Stomach smooth muscle (tissue), 2 donors: ENCODE measurements around the gene RTN4.

Experiments
- H3K27ac ChIP-seq: one replicate; pipeline ENCODE4 v1.7.0; 2013; ENCODE audit warnings: mild to moderate bottlenecking, low read length, inconsistent platforms
- H3K27me3 ChIP-seq, 2 donors: one replicate each; pipeline ENCODE4 v1.7.0; 2013; ENCODE audit warnings: low read length in 2 of 2; ENCODE audit not compliant: insufficient read depth in 2 of 2, control insufficient read depth in 1 of 2
- H3K36me3 ChIP-seq, 2 donors: one replicate each; pipeline ENCODE4 v1.7.0; 2013; ENCODE audit warnings: low read length in 2 of 2; ENCODE audit not compliant: control insufficient read depth in 2 of 2, insufficient read depth in 2 of 2
- H3K4me1 ChIP-seq: one replicate; pipeline ENCODE4 v1.7.0; 2013; ENCODE audit warnings: low read length; ENCODE audit not compliant: control insufficient read depth, insufficient read depth
- H3K4me3 ChIP-seq, 2 donors: one replicate each; pipeline ENCODE4 v1.7.0; 2013; ENCODE audit warnings: low read length in 2 of 2
- H3K9ac ChIP-seq, 2 donors: one replicate each; pipeline ENCODE4 v1.7.0; 2013; ENCODE audit warnings: low read length in 2 of 2, mild to moderate bottlenecking in 1 of 2
- H3K9me3 ChIP-seq, 2 donors: one replicate each; pipeline ENCODE4 v1.7.0; 2013; ENCODE audit warnings: low read length in 2 of 2; ENCODE audit not compliant: control insufficient read depth in 2 of 2
- donor health status: healthy.
- donor health status: Pancreatic carcinoma.

Gene RTN4

GRCh38 chr2:54983345-54984220 is 66.7 kb downstream of the RTN4 start:
- Histone ChIP-seq H3K9me3 (no peaks in the 10 kb centered on the region), H3K27me3 (no peaks in the 10 kb centered on the region), H3K36me3 (peaks cover 0 to 2% of the 10 kb centered on the region in 2 donors), H3K27ac (no peak overlapping the region), H3K4me1 (peaks cover 10% of the 10 kb centered on the region), H3K9ac (no peak overlapping the region), H3K4me3 (peak overlapping the region in 1 of 2 donors; percentile 14)

DNA sequence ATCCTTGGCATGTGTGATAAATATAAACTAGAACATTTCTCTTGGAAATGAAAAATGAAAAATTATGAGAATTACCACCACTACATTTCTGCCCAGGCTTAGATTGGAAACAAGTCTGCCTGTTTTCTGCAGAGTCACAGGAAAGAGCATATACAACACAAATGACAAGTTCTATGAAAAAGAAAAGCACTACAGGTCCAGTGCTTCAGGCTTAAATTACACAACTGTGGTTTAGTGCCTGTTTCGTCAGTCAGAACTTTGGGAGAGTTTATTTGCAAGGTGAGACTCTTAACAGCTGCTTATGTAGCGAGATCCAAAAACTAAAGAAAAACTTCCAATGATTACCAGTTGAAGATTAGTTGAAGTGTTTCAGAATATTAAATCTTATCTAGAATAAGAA is 68.9 kb downstream of the RTN4 start:
- no peak overlapping the region for H3K9ac ChIP-seq
- no peaks in the 10 kb centered on the region for H3K9me3 ChIP-seq
- no peaks in the 10 kb centered on the region for H3K27me3 ChIP-seq
- peaks cover 0 to 2% of the 10 kb centered on the region in 2 donors for H3K36me3 ChIP-seq
- peaks cover 16% of the 10 kb centered on the region for H3K4me1 ChIP-seq
- H3K27ac ChIP-seq = no peak overlapping the region
- H3K4me3 ChIP-seq = no peak overlapping the region

DNA sequence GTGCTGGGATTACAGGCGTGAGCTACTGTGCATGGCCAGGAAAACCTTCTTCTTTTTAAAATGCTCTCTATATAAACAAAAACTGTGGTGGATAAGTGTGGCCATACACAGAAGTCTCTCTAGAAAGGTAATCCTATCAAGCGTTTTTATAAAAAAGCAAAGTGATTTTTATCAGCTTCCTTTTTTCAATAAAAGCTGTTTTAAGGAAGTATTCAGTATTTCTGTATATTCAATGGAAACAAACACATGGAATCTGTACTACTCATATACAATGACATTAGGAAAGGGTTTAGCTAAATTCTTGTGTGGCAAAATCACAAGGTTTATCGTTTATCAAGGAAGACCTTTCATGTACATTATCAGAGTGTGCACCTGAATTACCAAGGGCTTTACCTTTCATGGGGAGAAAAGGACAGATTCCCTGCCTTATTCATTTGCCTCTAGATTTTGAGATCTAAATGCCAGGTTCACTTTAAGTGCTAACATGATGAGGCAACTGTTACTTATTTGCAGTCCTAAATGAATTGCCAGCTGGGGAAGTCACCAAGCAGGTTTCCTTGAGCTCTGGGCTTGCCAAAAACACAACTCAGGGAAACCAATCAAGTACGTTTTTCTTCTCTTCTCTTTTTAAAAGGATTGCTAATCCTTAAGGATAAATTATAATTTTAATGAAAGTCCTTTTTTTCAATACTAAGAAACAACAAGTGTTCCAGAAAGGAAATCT is 70.8 kb downstream of the RTN4 start:
- Histone ChIP-seq H3K4me1 (peaks cover 16% of the 10 kb centered on the region), H3K27ac (no peak overlapping the region), H3K36me3 (peaks cover 0 to 2% of the 10 kb centered on the region in 2 donors), H3K9me3 (no peaks in the 10 kb centered on the region), H3K9ac (no peak overlapping the region), H3K4me3 (no peak overlapping the region), H3K27me3 (no peaks in the 10 kb centered on the region)

GRCh38 chr2:54977149-54977548 is 73.1 kb downstream of the RTN4 start:
- peaks cover 13% of the 10 kb centered on the region for H3K4me1 ChIP-seq
- peak overlapping the region; percentile 4 for H3K27ac ChIP-seq

DNA sequence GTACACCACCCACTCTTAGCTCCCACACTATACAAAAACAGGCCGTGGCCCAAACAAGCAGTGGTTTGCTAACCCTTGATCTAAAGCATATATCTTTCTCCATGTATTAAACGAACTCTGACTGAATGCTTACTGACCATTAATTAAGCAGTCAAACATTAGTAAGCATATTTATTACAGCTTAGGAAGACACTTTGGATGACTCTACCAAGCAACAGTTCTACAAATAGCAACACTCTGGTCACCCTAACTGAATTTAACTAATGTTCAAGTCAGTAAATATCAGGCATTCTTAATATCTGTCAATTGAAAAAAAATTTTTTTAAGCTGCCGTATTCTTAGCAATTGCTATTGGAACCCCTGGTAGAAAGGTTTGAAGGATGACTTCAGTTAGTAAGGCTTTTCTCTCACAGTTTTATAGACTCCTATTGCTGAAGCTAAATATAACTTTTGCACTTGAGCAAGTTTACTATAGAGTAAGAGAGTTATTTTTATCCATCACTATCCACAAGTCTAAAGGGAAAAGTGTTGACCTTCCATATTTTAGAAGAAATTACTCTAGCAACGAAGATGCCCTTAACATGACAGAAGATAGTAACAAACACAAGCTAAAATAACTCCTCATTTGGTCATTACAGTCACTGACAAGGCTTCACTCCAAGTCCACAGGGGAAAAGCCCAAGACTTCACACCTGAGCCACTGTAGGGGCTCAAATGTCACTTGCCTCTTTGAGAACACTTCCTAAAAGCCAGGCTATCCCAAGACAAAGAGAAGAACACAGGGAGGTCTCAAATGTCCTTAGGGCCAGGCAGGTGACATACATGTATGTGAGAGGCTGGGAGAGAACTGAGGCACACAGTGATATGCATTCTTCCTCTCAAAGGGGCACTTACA is 74.4 kb downstream of the RTN4 start:
- no peaks in the 10 kb centered on the region for H3K27me3 ChIP-seq
- H3K9me3 ChIP-seq = no peaks in the 10 kb centered on the region
- peaks cover 0 to 8% of the 10 kb centered on the region in 2 donors for H3K36me3 ChIP-seq
- H3K4me3 ChIP-seq = peak overlapping the region; percentile 7 to 35
- no peak overlapping the region for H3K9ac ChIP-seq
- H3K27ac ChIP-seq = no peak overlapping the region
- peaks cover 13% of the 10 kb centered on the region for H3K4me1 ChIP-seq

More at GRCh38 chr2:54977149-54977548, 73.1 kb downstream of the RTN4 start:
- H3K36me3 ChIP-seq = peaks cover 0 to 6% of the 10 kb centered on the region in 2 donors
- no peak overlapping the region for H3K4me3 ChIP-seq
- no peaks in the 10 kb centered on the region for H3K27me3 ChIP-seq
- H3K9ac ChIP-seq = no peak overlapping the region
- no peaks in the 10 kb centered on the region for H3K9me3 ChIP-seq

DNA sequence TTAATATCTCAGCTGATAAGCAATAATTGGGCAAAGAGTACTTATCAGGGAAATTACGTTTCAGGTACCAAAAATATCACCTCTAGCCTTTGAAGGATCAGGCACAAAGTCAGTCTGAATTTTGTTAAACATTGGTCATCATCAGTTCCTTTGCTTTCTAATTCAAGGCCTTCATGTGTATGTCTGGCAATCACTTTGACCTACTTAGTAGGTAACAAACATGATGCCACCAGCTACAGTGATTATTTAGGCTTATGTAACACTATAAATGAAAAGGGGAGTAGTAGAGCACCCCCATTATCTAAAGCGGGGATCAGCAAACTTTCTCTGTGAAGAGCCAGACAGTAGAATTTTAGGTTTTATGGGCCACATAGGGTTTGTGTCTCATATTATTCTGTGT is 75.1 kb downstream of the RTN4 start:
- no peak overlapping the region for H3K9ac ChIP-seq
- H3K27me3 ChIP-seq = no peaks in the 10 kb centered on the region
- H3K27ac ChIP-seq = no peak overlapping the region
- no peak overlapping the region for H3K4me3 ChIP-seq
- peaks cover under 1 to 10% of the 10 kb centered on the region in 2 donors for H3K36me3 ChIP-seq
- peaks cover 13% of the 10 kb centered on the region for H3K4me1 ChIP-seq
- H3K9me3 ChIP-seq = no peaks in the 10 kb centered on the region

GRCh38 chr2:54969940-54970338 is 80.3 kb downstream of the RTN4 start:
- H3K4me1 ChIP-seq = no peaks in the 10 kb centered on the region
- H3K36me3 ChIP-seq = peaks cover 13 to 21% of the 10 kb centered on the region in 2 donors
- no peak overlapping the region for H3K27ac ChIP-seq

DNA sequence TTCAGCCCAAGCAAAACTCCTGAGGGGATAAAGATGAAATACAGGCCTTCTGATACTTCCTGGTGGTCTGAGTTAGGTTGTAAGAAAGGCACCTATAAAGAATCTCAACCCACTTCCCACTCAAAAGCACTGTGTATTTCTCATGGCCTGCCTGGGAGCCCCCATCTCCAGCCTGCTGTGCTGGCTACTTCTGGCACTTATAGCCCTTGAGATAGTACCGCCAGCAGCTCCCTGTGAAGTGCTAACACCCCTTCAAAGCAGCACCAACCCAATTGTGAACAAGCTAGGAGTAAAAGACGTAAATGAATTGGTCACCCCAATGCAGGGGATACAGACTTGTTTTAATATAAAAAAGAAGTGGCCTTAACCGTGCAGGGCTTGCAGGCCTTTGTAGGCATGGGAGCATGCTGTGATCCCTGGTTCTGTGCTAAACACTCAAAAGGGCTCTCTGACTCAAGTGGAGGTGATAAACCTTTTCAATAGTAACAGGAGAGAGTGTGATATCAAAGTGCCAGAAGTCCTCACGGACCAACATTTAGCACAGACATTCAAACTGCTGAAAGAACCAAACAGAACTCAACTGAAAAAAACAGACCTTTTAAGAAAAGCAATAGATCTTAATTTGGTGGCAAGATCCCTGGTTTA is 80.8 kb downstream of the RTN4 start:
- H3K9me3 ChIP-seq = no peaks in the 10 kb centered on the region
- no peak overlapping the region for H3K27ac ChIP-seq
- no peak overlapping the region for H3K9ac ChIP-seq
- no peaks in the 10 kb centered on the region for H3K27me3 ChIP-seq
- peaks cover 13 to 21% of the 10 kb centered on the region in 2 donors for H3K36me3 ChIP-seq
- no peaks in the 10 kb centered on the region for H3K4me1 ChIP-seq
- H3K4me3 ChIP-seq = no peak overlapping the region

More at GRCh38 chr2:54969940-54970338, 80.3 kb downstream of the RTN4 start:
- no peaks in the 10 kb centered on the region for H3K27me3 ChIP-seq
- H3K9ac ChIP-seq = no peak overlapping the region
- no peak overlapping the region for H3K4me3 ChIP-seq
- H3K9me3 ChIP-seq = no peaks in the 10 kb centered on the region

- Histone ChIP-seq H3K36me3 (peaks cover 13 to 21% of the 10 kb centered on the region in 2 donors), H3K4me1 (no peaks in the 10 kb centered on the region), H3K9me3 (no peaks in the 10 kb centered on the region), H3K9ac (no peak overlapping the region), H3K27ac (no peak overlapping the region), H3K4me3 (no peak overlapping the region), H3K27me3 (no peaks in the 10 kb centered on the region)
These were observed 81.6 kb downstream of the RTN4 start for GRCh38 chr2:54968561-54969218.
